Omental fat pad (tissue), 4 donors: ENCODE results near the gene ADRA2B. TPM values are rescaled to one million over a fixed set of nuclear protein-coding genes. Genes with fewer than 3 reads are reported as not detected.

Source experiments
- ATAC-seq: fragments of 150-250 bp; one replicate; pipeline ENCODE4 v1.9.1; 2016; ENCODE audit warnings: mild to moderate bottlenecking, moderate library complexity; ENCODE audit not compliant: low FRiP score
- DNase-seq: peaks from one replicate; pipeline ENCODE4 v3.0.0-alpha.2; 2019; ENCODE audit warnings: low spot score
- total RNA-seq, 4 donors: library from RNA; depleted of rRNA; stranded (reverse); fragments of >200 nt; gene quantifications; one replicate each; pipeline ENCODE4 v1.1.0, GENCODE V29; 2016
- TF ChIP-seq, protein P1 (sequence below), 3 donors: fragments of 450-650 bp; IDR thresholded peaks; one replicate each; pipeline ENCODE4 v1.5.1; 2016 to 2017; ENCODE audit warnings: antibody characterized with exemption in 3 of 3, mild to moderate bottlenecking in 3 of 3, moderate library complexity in 2 of 3

ADRA2B gene
- total RNA-seq, 4 donors from 2014 or later = 0.63 to 9.8 (median 2.6) TPM

GRCh38 chr2:96134421-96134820, 18.1 kb upstream of the ADRA2B start:
- ATAC-seq (no peak), DNase-seq (no peak)
- TF ChIP-seq, protein P1, sequence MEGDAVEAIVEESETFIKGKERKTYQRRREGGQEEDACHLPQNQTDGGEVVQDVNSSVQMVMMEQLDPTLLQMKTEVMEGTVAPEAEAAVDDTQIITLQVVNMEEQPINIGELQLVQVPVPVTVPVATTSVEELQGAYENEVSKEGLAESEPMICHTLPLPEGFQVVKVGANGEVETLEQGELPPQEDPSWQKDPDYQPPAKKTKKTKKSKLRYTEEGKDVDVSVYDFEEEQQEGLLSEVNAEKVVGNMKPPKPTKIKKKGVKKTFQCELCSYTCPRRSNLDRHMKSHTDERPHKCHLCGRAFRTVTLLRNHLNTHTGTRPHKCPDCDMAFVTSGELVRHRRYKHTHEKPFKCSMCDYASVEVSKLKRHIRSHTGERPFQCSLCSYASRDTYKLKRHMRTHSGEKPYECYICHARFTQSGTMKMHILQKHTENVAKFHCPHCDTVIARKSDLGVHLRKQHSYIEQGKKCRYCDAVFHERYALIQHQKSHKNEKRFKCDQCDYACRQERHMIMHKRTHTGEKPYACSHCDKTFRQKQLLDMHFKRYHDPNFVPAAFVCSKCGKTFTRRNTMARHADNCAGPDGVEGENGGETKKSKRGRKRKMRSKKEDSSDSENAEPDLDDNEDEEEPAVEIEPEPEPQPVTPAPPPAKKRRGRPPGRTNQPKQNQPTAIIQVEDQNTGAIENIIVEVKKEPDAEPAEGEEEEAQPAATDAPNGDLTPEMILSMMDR (IDR thresholded peaks at IDR 0.05) = no peak

DNA sequence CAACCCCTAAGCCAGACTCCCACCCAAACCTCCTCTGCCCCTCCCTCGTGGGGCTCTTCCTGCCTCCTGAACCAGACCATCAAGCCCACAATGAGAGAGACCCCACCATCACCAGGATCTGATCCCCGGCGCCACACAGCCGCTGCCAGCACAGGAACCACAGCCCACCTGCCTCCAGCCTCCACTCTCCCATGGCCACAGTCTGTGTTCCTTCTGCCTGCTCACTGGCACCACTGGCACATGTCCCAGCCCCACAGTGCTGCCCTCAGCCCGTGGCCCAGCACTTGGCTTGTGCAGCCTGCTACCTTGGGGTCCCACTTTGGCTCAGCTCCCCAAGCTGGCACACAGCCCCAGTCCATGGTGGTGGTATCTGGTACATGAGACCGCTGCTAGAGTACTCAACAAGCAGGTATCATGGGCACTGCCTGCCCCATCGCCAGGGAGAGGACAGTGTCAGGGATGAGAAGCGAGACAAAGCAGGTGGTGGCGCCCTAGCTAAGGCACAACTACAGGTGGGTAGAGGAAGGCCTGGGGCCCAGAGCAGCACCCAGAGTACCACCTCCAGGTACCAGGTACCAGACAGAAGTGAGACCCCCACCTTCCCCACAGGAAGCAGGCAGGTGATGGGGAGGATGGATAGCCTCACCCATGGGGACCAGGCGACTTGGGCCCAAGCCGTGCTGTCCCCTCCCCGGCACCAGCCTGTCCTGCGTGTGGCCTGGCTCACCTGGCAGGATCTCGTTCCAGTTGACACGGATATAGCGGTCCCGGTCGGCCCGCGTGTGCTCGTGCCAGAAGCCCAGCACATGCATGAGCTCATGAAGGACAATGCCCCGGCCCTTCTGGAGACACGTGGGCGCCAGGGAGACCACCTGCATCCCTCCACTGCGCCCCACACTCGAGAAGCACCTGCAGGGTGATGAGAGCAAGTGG, 15.7 kb upstream of the ADRA2B start:
- ATAC-seq (no peak), DNase-seq (no peak)
- TF ChIP-seq, protein P1 (IDR thresholded peaks at IDR 0.05) = no peak

GRCh38 chr2:96131152-96131812, 14.9 kb upstream of the ADRA2B start:
- no peak for ATAC-seq
- TF ChIP-seq, protein P1 (IDR thresholded peaks at IDR 0.05) = no peak

DNA sequence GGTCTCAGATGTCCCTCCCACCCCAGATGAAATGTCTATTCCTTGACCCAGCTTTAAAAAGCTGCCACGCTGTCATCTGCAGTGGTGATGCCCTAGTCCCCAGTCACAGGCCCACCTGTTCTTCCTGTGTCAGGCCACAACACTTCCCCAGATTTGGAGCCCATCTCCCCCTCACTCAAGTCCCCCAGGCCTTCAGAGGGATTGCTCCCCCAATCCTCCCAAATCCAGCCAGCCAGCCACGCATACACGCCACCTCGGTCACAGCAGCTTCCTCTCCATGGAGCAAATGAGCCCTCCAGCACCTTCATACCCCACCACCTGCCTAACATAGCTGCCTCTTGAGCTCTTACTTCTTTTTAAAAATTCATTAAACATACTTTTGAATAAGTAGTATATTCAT, 14.1 kb upstream of the ADRA2B start:
- TF ChIP-seq, protein P1 (IDR thresholded peaks at IDR 0.05) = no peak
- DNase-seq (no peak), ATAC-seq (no peak)

More at GRCh38 chr2:96131152-96131812, 14.9 kb upstream of the ADRA2B start:
- no peak for DNase-seq

DNA sequence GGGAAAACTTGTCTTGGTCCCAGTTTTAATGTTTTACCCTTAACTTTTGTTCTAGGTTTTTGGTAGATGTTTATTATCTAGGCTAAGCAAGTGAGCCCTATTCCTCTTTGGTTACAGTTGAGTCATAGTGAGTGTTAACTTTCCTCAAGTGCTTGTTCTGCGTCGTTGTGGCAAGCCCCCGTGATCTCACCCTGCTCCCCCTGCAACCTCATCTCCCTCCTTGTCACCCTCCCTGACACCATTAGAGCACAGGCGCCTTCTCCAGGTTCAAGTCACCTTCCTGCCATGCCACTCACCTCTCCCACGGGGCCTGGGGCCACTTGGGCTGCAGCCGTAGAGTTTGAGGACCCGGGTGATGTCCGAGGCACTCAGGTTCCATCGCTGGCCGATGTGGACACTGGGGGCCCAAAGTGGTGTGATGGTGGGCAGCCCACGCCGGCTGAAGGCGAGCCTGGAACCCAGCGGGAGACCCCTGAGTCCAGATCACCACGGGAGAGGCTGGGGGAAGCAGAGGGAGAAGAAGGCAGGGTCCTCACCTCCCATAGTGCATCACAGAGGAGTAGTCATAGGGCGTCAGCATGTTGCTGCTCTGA, 13.3 kb upstream of the ADRA2B start:
- no peak for ATAC-seq

GRCh38 chr2:96128456-96128855, 12.1 kb upstream of the ADRA2B start:
- TF ChIP-seq, protein P1 (IDR thresholded peaks at IDR 0.05) = no peak
- DNase-seq (no peak), ATAC-seq (no peak)

More for the DNA sequence above, 13.3 kb upstream of the ADRA2B start:
- TF ChIP-seq, protein P1 (IDR thresholded peaks at IDR 0.05) = no peak
- no peak for DNase-seq
